GM21526 (cell line): ENCODE measurements around the gene ARPP19.
"Not testable (repeated sequence)": the region's sequence is repeated elsewhere in the genome, so short reads cannot be mapped to it uniquely, and the experiment has no call there.

Experiments used
- ATAC-seq: cut with Tn5 transposase; IDR thresholded peaks from one replicate; pipeline ENCODE4 v1.9.1; 2021; ENCODE audit warnings: moderate library complexity; ENCODE audit not compliant: unreplicated experiment, low FRiP score

The ARPP19 gene

GRCh38 chr15:52568601-52569585, at the start of gene ARPP19:
TSS of gene ARPP19 (minus strand) at chr15:52569030. CDS start at chr15:52568892, 138 bp downstream.
- peak; percentile 52 for ATAC-seq

GRCh38 chr15:52617026-52617425, 48.2 kb upstream of the ARPP19 start:
- ATAC-seq: no peak

GRCh38 chr15:52615302-52615701, 46.5 kb upstream of the ARPP19 start:
- no peak for ATAC-seq

- no peak for ATAC-seq
These were observed 40.8 kb upstream of the ARPP19 start for GRCh38 chr15:52609593-52609992.

- ATAC-seq: no peak
These were observed 15.6 kb upstream of the ARPP19 start for GRCh38 chr15:52584414-52584813.

- ATAC-seq: no peak
These were observed 11.0 kb upstream of the ARPP19 start for GRCh38 chr15:52579852-52580251.

GRCh38 chr15:52576692-52577091, 7.9 kb upstream of the ARPP19 start:
- no peak for ATAC-seq

GRCh38 chr15:52575573-52575972, 6.7 kb upstream of the ARPP19 start:
- not testable (repeated sequence) for ATAC-seq

- ATAC-seq: no peak
These were observed 6.2 kb upstream of the ARPP19 start for GRCh38 chr15:52575072-52575471.

GRCh38 chr15:52574623-52575022, 5.8 kb upstream of the ARPP19 start:
- not testable (repeated sequence) for ATAC-seq

- no peak for ATAC-seq
These were observed 794 bp downstream of the ARPP19 start for GRCh38 chr15:52567871-52568600.

- no peak for ATAC-seq
These were observed 1.9 kb downstream of the ARPP19 start for GRCh38 chr15:52566889-52567288.

GRCh38 chr15:52565417-52566358, 3.1 kb downstream of the ARPP19 start:
- peak; percentile 45 for ATAC-seq

- no peak for ATAC-seq
These were observed 5.2 kb downstream of the ARPP19 start for GRCh38 chr15:52563501-52564060.

GRCh38 chr15:52559575-52559974, 9.3 kb downstream of the ARPP19 start:
- no peak for ATAC-seq

- no peak for ATAC-seq
These were observed 9.8 kb downstream of the ARPP19 start for GRCh38 chr15:52559022-52559421.

GRCh38 chr15:52558196-52558595, 10.6 kb downstream of the ARPP19 start:
- ATAC-seq: peak; percentile 54

- no peak for ATAC-seq
These were observed 11.6 kb downstream of the ARPP19 start for GRCh38 chr15:52557274-52557641.

GRCh38 chr15:52556524-52557273, 12.1 kb downstream of the ARPP19 start:
- no peak for ATAC-seq
